ENCODE measurements around the gene VHLL.
"Not testable (repeated sequence)": the region's sequence is repeated elsewhere in the genome, so short reads cannot be mapped to it uniquely, and the experiment has no call there.

VHLL gene

GRCh38 chr1:156337888-156338179, 38.7 kb upstream of the VHLL start:
- no peak for DNase-seq (ENCODE audit: low read depth)
- peak overlapping the region; percentile 95 for H3K4me3 ChIP-seq (ENCODE audit: low read length)
- no peak for TF ChIP-seq CTCF (conservative IDR thresholded peaks at IDR 0.05; ENCODE audit: low read length)

GRCh38 chr1:156337052-156337887, 38.2 kb upstream of the VHLL start:
- no peak for TF ChIP-seq CTCF (conservative IDR thresholded peaks at IDR 0.05; ENCODE audit: low read length)
- no peak for DNase-seq (ENCODE audit: low read depth)
- peak overlapping the region; percentile 95 for H3K4me3 ChIP-seq (ENCODE audit: low read length)

GRCh38 chr1:156336242-156336641, 37.1 kb upstream of the VHLL start:
- TF ChIP-seq CTCF (conservative IDR thresholded peaks at IDR 0.05; ENCODE audit: low read length) = no peak
- no peak for DNase-seq (ENCODE audit: low read depth)
- H3K4me3 ChIP-seq (ENCODE audit: low read length) = peak overlapping the region; percentile 95

- H3K4me3 ChIP-seq (ENCODE audit: low read length); DNase-seq (ENCODE audit: low read depth): not testable (repeated sequence)
Measured at GRCh38 chr1:156323179-156323578, 24.1 kb upstream of the VHLL start.

- DNase-seq (ENCODE audit: low read depth) = no peak
- no peak overlapping the region for H3K4me3 ChIP-seq (ENCODE audit: low read length)
- TF ChIP-seq CTCF (conservative IDR thresholded peaks at IDR 0.05; ENCODE audit: low read length) = no peak
Measured at GRCh38 chr1:156320560-156320959, 21.5 kb upstream of the VHLL start.

GRCh38 chr1:156319664-156320063, 20.6 kb upstream of the VHLL start:
- peak; percentile 38 for DNase-seq (ENCODE audit: low read depth)
- TF ChIP-seq CTCF (conservative IDR thresholded peaks at IDR 0.05; ENCODE audit: low read length) = peak; percentile 63
- H3K4me3 ChIP-seq (ENCODE audit: low read length) = no peak overlapping the region

- no peak overlapping the region for H3K4me3 ChIP-seq (ENCODE audit: low read length)
- no peak for TF ChIP-seq CTCF (conservative IDR thresholded peaks at IDR 0.05; ENCODE audit: low read length)
- DNase-seq (ENCODE audit: low read depth) = no peak
Measured at GRCh38 chr1:156316909-156317308, 17.8 kb upstream of the VHLL start.
